Activated naive CD4-positive, alpha-beta T cell treated with anti-CD3 and anti-CD28 coated beads for 36 hours (primary cell): ENCODE data around the gene VRK1. TPM values are rescaled to one million over a fixed set of nuclear protein-coding genes. Genes with fewer than 3 reads are reported as not detected.

Source experiments
- CTCF ChIA-PET: fragments of 350-600 bp; sonication (Branson Sonifier 250); formaldehyde crosslinking; loops from one replicate; lab custom pipeline; 2021; ENCODE audit warnings: antibody characterized with exemption; lab: Charles Lee
- DNase-seq: peaks from one replicate; pipeline ENCODE4 v3.0.0-alpha.2; 2020
- H3K27ac Mint-ChIP-seq: one replicate; pipeline ENCODE4 v1.8.0; 2021; ENCODE audit warnings: mild to moderate bottlenecking, mixed read lengths
- H3K27me3 Mint-ChIP-seq: one replicate; pipeline ENCODE4 v1.8.0; 2021; ENCODE audit warnings: low read depth, mixed read lengths
- H3K36me3 Mint-ChIP-seq: one replicate; pipeline ENCODE4 v1.8.0; 2021; ENCODE audit warnings: low read depth, mixed read lengths
- H3K4me1 Mint-ChIP-seq: one replicate; pipeline ENCODE4 v1.8.0; 2021; ENCODE audit warnings: low read depth, mixed read lengths
- H3K4me3 Mint-ChIP-seq: one replicate; pipeline ENCODE4 v1.8.0; 2021; ENCODE audit warnings: mild to moderate bottlenecking, moderate library complexity, mixed read lengths
- H3K9me3 Mint-ChIP-seq: one replicate; pipeline ENCODE4 v1.8.0; 2021; ENCODE audit warnings: mixed read lengths
- intact Hi-C: fragments of 100-400 bp; cut with micrococcal nuclease; formaldehyde crosslinking; loops from one replicate; pipeline ENCODE4 v1.15.1; 2023
- total RNA-seq, 2 experiments: library from RNA; stranded (reverse); gene quantifications; one replicate each; pipeline ENCODE4 v1.2.3, GENCODE V29; 2021

The VRK1 gene
- total RNA-seq, 2 experiments from 2014 or later: 64.9 to 74.3 TPM

- no peak overlapping the region for H3K4me3 Mint-ChIP-seq
- H3K9me3 Mint-ChIP-seq: peaks cover 13% of the 10 kb centered on the region
- no peaks in the 10 kb centered on the region for H3K27me3 Mint-ChIP-seq
- intact Hi-C loops: no loop called here
- CTCF ChIA-PET: interaction anchor here (1.2 kb wide), 1 partner anchor 21 kb away, joined by 5 read pairs; no protein-coding TSS in a partner anchor
- no peak for DNase-seq
- H3K27ac Mint-ChIP-seq: no peak overlapping the region
- peaks cover 42% of the 10 kb centered on the region for H3K36me3 Mint-ChIP-seq
- H3K4me1 Mint-ChIP-seq: peaks cover 11% of the 10 kb centered on the region
Measured at GRCh38 chr14:96832351-96832750, 35.2 kb downstream of the VRK1 start.

GRCh38 chr14:96838449-96838848, 41.3 kb downstream of the VRK1 start:
- Mint-ChIP-seq H3K4me1 (no peaks in the 10 kb centered on the region), H3K9me3 (no peaks in the 10 kb centered on the region), H3K36me3 (peaks cover 54% of the 10 kb centered on the region), H3K27ac (no peak overlapping the region), H3K4me3 (no peak overlapping the region), H3K27me3 (no peaks in the 10 kb centered on the region)
- intact Hi-C loops: no loop called here
- CTCF ChIA-PET: interaction anchor here (1.1 kb wide), 1 partner anchor 14 kb away, joined by 4 read pairs; no protein-coding TSS in a partner anchor
- no peak for DNase-seq

GRCh38 chr14:96839251-96839650, 42.1 kb downstream of the VRK1 start:
- DNase-seq: no peak
- CTCF ChIA-PET: no interaction called here
- Mint-ChIP-seq H3K27me3 (no peaks in the 10 kb centered on the region), H3K4me3 (no peak overlapping the region), H3K4me1 (no peaks in the 10 kb centered on the region), H3K9me3 (no peaks in the 10 kb centered on the region), H3K27ac (no peak overlapping the region), H3K36me3 (peaks cover 52% of the 10 kb centered on the region)
- intact Hi-C loops: no loop called here

- Mint-ChIP-seq H3K36me3 (peaks cover 47% of the 10 kb centered on the region), H3K4me1 (no peaks in the 10 kb centered on the region), H3K27me3 (no peaks in the 10 kb centered on the region), H3K4me3 (no peak overlapping the region), H3K27ac (no peak overlapping the region), H3K9me3 (no peaks in the 10 kb centered on the region)
- CTCF ChIA-PET: interaction anchor here (0.9 kb wide), 1 partner anchor 10 kb away, joined by 3 read pairs; no protein-coding TSS in a partner anchor
- DNase-seq: no peak
- intact Hi-C loops: no loop called here
Measured at GRCh38 chr14:96843137-96843536, 46.0 kb downstream of the VRK1 start.

GRCh38 chr14:96844857-96845570, 47.8 kb downstream of the VRK1 start:
- no peaks in the 10 kb centered on the region for H3K9me3 Mint-ChIP-seq
- H3K27me3 Mint-ChIP-seq: no peaks in the 10 kb centered on the region
- no peak overlapping the region for H3K27ac Mint-ChIP-seq
- CTCF ChIA-PET: no interaction called here
- intact Hi-C loops: no loop called here
- H3K4me1 Mint-ChIP-seq: no peaks in the 10 kb centered on the region
- peaks cover 43% of the 10 kb centered on the region for H3K36me3 Mint-ChIP-seq
- H3K4me3 Mint-ChIP-seq: no peak overlapping the region
- no peak for DNase-seq

GRCh38 chr14:96847451-96847850, 50.3 kb downstream of the VRK1 start:
- intact Hi-C loops: no loop called here
- H3K36me3 Mint-ChIP-seq: peaks cover 36% of the 10 kb centered on the region
- no peaks in the 10 kb centered on the region for H3K9me3 Mint-ChIP-seq
- no peak overlapping the region for H3K27ac Mint-ChIP-seq
- no peaks in the 10 kb centered on the region for H3K27me3 Mint-ChIP-seq
- CTCF ChIA-PET: no interaction called here
- DNase-seq: no peak
- peaks cover 16% of the 10 kb centered on the region for H3K4me1 Mint-ChIP-seq
- H3K4me3 Mint-ChIP-seq: no peak overlapping the region

GRCh38 chr14:96848011-96848410, 50.8 kb downstream of the VRK1 start:
- intact Hi-C loops: no loop called here
- no peaks in the 10 kb centered on the region for H3K9me3 Mint-ChIP-seq
- peaks cover 19% of the 10 kb centered on the region for H3K4me1 Mint-ChIP-seq
- no peak overlapping the region for H3K27ac Mint-ChIP-seq
- H3K27me3 Mint-ChIP-seq: no peaks in the 10 kb centered on the region
- peaks cover 35% of the 10 kb centered on the region for H3K36me3 Mint-ChIP-seq
- no peak overlapping the region for H3K4me3 Mint-ChIP-seq
- DNase-seq: no peak
- CTCF ChIA-PET: no interaction called here

- CTCF ChIA-PET: interaction anchor here (0.6 kb wide), 1 partner anchor 1024 kb away, joined by 3 read pairs; no protein-coding TSS in a partner anchor
- peaks cover 19% of the 10 kb centered on the region for H3K4me1 Mint-ChIP-seq
- H3K4me3 Mint-ChIP-seq: no peak overlapping the region
- no peak for DNase-seq
- no peaks in the 10 kb centered on the region for H3K9me3 Mint-ChIP-seq
- H3K27me3 Mint-ChIP-seq: no peaks in the 10 kb centered on the region
- peaks cover 36% of the 10 kb centered on the region for H3K36me3 Mint-ChIP-seq
- H3K27ac Mint-ChIP-seq: no peak overlapping the region
- intact Hi-C loops: loop anchor here (5.0 kb wide), 1 partner anchor 52 kb away; the partner anchor contains the start of gene VRK1
Measured at GRCh38 chr14:96849733-96850132, 52.6 kb downstream of the VRK1 start.

- H3K4me3 Mint-ChIP-seq: no peak overlapping the region
- CTCF ChIA-PET: interaction anchor here (0.7 to 2.5 kb wide), 11 partner anchors 8 to 352 kb away, joined by 3 to 15 read pairs (median 4); partner anchors contain the start of gene VRK1
- peaks cover 39% of the 10 kb centered on the region for H3K36me3 Mint-ChIP-seq
- H3K27ac Mint-ChIP-seq: no peak overlapping the region
- no peaks in the 10 kb centered on the region for H3K27me3 Mint-ChIP-seq
- peaks cover 19% of the 10 kb centered on the region for H3K4me1 Mint-ChIP-seq
- no peaks in the 10 kb centered on the region for H3K9me3 Mint-ChIP-seq
- DNase-seq: no peak
- intact Hi-C loops: loop anchor here (5.0 kb wide), 1 partner anchor 55 kb away; the partner anchor contains the start of gene VRK1
Measured at GRCh38 chr14:96851694-96852381, 54.7 kb downstream of the VRK1 start.

- H3K9me3 Mint-ChIP-seq: no peaks in the 10 kb centered on the region
- no peak overlapping the region for H3K27ac Mint-ChIP-seq
- peaks cover 19% of the 10 kb centered on the region for H3K4me1 Mint-ChIP-seq
- no peak for DNase-seq
- CTCF ChIA-PET: interaction anchor here (0.6 to 2.5 kb wide), 18 partner anchors 7 to 353 kb away, joined by 3 to 15 read pairs (median 4); partner anchors contain the start of gene VRK1
- H3K4me3 Mint-ChIP-seq: no peak overlapping the region
- peaks cover 39% of the 10 kb centered on the region for H3K36me3 Mint-ChIP-seq
- H3K27me3 Mint-ChIP-seq: no peaks in the 10 kb centered on the region
- intact Hi-C loops: loop anchor here (5.0 kb wide), 1 partner anchor 56 kb away; the partner anchor contains the start of gene VRK1
Measured at GRCh38 chr14:96852823-96853422, 55.7 kb downstream of the VRK1 start.

GRCh38 chr14:96858643-96859042, 61.5 kb downstream of the VRK1 start:
- intact Hi-C loops: no loop called here

More at GRCh38 chr14:96858643-96859042, 61.5 kb downstream of the VRK1 start:
- no peak overlapping the region for H3K4me3 Mint-ChIP-seq
- no peaks in the 10 kb centered on the region for H3K4me1 Mint-ChIP-seq
- H3K27ac Mint-ChIP-seq: no peak overlapping the region
- DNase-seq: no peak
- peaks cover 39% of the 10 kb centered on the region for H3K36me3 Mint-ChIP-seq
- CTCF ChIA-PET: no interaction called here
- H3K27me3 Mint-ChIP-seq: no peaks in the 10 kb centered on the region
- no peaks in the 10 kb centered on the region for H3K9me3 Mint-ChIP-seq
